HCT116 (cell line): ENCODE measurements around the gene SLC16A3. TPM values are rescaled to one million over a fixed set of nuclear protein-coding genes. Genes with fewer than 3 reads are reported as not detected.

Experiments used
- ATAC-seq: fragments of 200-7000 bp; cut with Tn5 transposase; 2 replicates; pipeline ENCODE4 v1.9.1; 2020; ENCODE audit warnings: mild to moderate bottlenecking, moderate library complexity
- BruUV-seq: library from RNA; stranded (reverse); fragments of 400-500 nt; replicated peaks from 2 replicates; lab custom pipeline; 2021; lab: Mats Ljungman, UMichigan
- CTCF ChIA-PET: fragments of 300-600 bp; sonication (Branson Sonifier 250); formaldehyde crosslinking; loops from one replicate; lab custom pipeline; 2021; ENCODE audit warnings: antibody characterized with exemption; lab: Charles Lee
- POLR2A ChIA-PET: fragments of 300-600, 350-600 bp; sonication (Branson Sonifier 250); formaldehyde crosslinking; loops from one replicate; lab custom pipeline; 2021; ENCODE audit warnings: antibody characterized with exemption; lab: Charles Lee
- RAD21 ChIA-PET, 2 experiments: fragments of 300-600 bp; sonication (Branson Sonifier 250); formaldehyde crosslinking; loops; one replicate each; lab custom pipeline; 2023; ENCODE audit warnings: low total read pairs in 2 of 2; ENCODE audit not compliant: uncharacterized antibody in 2 of 2, unreplicated experiment in 2 of 2, low non-redundant PET in 1 of 2; lab: Charles Lee
- DNase-seq: peaks from one replicate; pipeline ENCODE4 v3.0.0-alpha.2; 2010; ENCODE audit warnings: low read depth, low spot score
- H2AFZ ChIP-seq: fragments of 200-600 bp; shearing (Covaris generic), sonication (generic); 2 replicates; pipeline ENCODE4 v1.6.1; 2017; ENCODE audit warnings: low read depth, mixed run types, mixed read lengths, antibody characterized with exemption, low read length; ENCODE audit not compliant: poor library complexity, severe bottlenecking
- H3K27ac ChIP-seq: 2 replicates; pipeline ENCODE4 v1.5.1; 2012; ENCODE audit warnings: low read depth, low read length
- H3K27me3 ChIP-seq: fragments of 200-600 bp; sonication (generic); 2 replicates; pipeline ENCODE4 v1.6.1; 2016; ENCODE audit warnings: mixed run types, low read length, mixed read lengths; ENCODE audit not compliant: insufficient read depth
- H3K36me3 ChIP-seq, 2 experiments: fragments of 200-500 bp in 1 of 2; fragments of 200-600 bp in 1 of 2; sonication (Bioruptor generic) in 1 of 2; sonication (generic) in 1 of 2; 2 replicates each; pipeline versions ENCODE4 v1.5.1 to v1.6.1; 2014 to 2016; ENCODE audit warnings: low read length in 2 of 2, inconsistent platforms in 1 of 2, mixed read lengths in 1 of 2, mixed run types in 1 of 2; ENCODE audit not compliant: insufficient read depth in 2 of 2, control insufficient read depth in 1 of 2
- H3K4me1 ChIP-seq, 2 experiments: fragments of 200-600 bp in 1 of 2; sonication (generic) in 1 of 2; 2 replicates each; pipeline versions ENCODE4 v1.5.1 to v1.6.1; 2012 to 2017; ENCODE audit warnings: low read length in 2 of 2, inconsistent platforms in 1 of 2, mild to moderate bottlenecking in 1 of 2, mixed read lengths in 1 of 2, mixed run types in 1 of 2, moderate library complexity in 1 of 2; ENCODE audit not compliant: insufficient read depth in 2 of 2, control insufficient read depth in 1 of 2
- H3K4me2 ChIP-seq: fragments of 200-600 bp; sonication (generic); 2 replicates; pipeline ENCODE4 v1.6.1; 2017; ENCODE audit warnings: mixed run types, low read length, mixed read lengths
- H3K4me3 ChIP-seq, 2 experiments: fragments of 200-600 bp in 1 of 2; sonication (generic) in 1 of 2; replicated peaks in 1 of 2; 2 replicates each; pipeline ENCODE4 v1.5.1; 2011 to 2016; ENCODE audit warnings: low read length in 2 of 2, control low read depth in 1 of 2, low read depth in 1 of 2, mild to moderate bottlenecking in 1 of 2, mixed read lengths in 1 of 2, mixed run types in 1 of 2
- H3K79me2 ChIP-seq: fragments of 200-600 bp; sonication (generic); 2 replicates; pipeline ENCODE4 v1.6.1; 2017; ENCODE audit warnings: mild to moderate bottlenecking, mixed run types, low read length, moderate library complexity, mixed read lengths; ENCODE audit not compliant: insufficient read depth
- H3K9ac ChIP-seq: fragments of 200-600 bp; sonication (generic); 2 replicates; pipeline ENCODE4 v1.6.1; 2016; ENCODE audit warnings: low read length, mixed read lengths
- H3K9me2 ChIP-seq: fragments of 200-600 bp; sonication (generic), shearing (Covaris generic); 2 replicates; pipeline ENCODE4 v1.6.1; 2017; ENCODE audit warnings: mixed run types, mild to moderate bottlenecking, moderate library complexity; ENCODE audit not compliant: insufficient read depth
- H3K9me3 ChIP-seq, 2 experiments: fragments of 200-500 bp in 1 of 2; fragments of 200-600 bp in 1 of 2; sonication (Bioruptor generic) in 1 of 2; sonication (generic) in 1 of 2; 2 replicates each; pipeline ENCODE4 v1.6.1; 2014 to 2017; ENCODE audit warnings: low read length in 2 of 2, mixed read lengths in 2 of 2, inconsistent platforms in 1 of 2, low read depth in 1 of 2, mild to moderate bottlenecking in 1 of 2, mixed run types in 1 of 2, moderate library complexity in 1 of 2; ENCODE audit not compliant: control insufficient read depth in 1 of 2, insufficient read depth in 1 of 2
- H4K20me1 ChIP-seq: fragments of 200-600 bp; sonication (generic), shearing (Covaris generic); 2 replicates; pipeline ENCODE4 v1.6.1; 2017; ENCODE audit warnings: mixed run types, mild to moderate bottlenecking, moderate library complexity; ENCODE audit not compliant: insufficient read depth
- CBX3 ChIP-seq: IDR thresholded peaks from 2 replicates; pipeline ENCODE4 v1.6.1; 2012; ENCODE audit warnings: low read depth
- CTCF ChIP-seq, 3 experiments: fragments of 200-600 bp in 1 of 3; sonication (generic) in 1 of 3; IDR thresholded peaks in 2 of 3; conservative IDR thresholded peaks in 1 of 3; 2 replicates each; pipeline ENCODE4 v1.5.1; 2012 to 2017; ENCODE audit warnings: low read depth in 2 of 3, low read length in 2 of 3, antibody characterized with exemption in 1 of 3, borderline replicate concordance in 1 of 3, control low read depth in 1 of 3, mild to moderate bottlenecking in 1 of 3, mixed read lengths in 1 of 3, mixed run types in 1 of 3, moderate library complexity in 1 of 3; ENCODE audit not compliant: insufficient read depth in 1 of 3
- POLR2AphosphoS5 ChIP-seq: IDR thresholded peaks from 2 replicates; pipeline ENCODE4 v1.6.1; 2011; ENCODE audit warnings: mild to moderate bottlenecking, low read depth, low read length, moderate library complexity
- SIN3A ChIP-seq: IDR thresholded peaks from 2 replicates; pipeline ENCODE4 v1.6.1; 2012; ENCODE audit warnings: low read depth
- SP1 ChIP-seq: IDR thresholded peaks from 2 replicates; pipeline ENCODE4 v1.6.1; 2012; ENCODE audit warnings: low read depth
- YY1 ChIP-seq: IDR thresholded peaks from 2 replicates; pipeline ENCODE4 v1.6.1; 2011; ENCODE audit warnings: low read length, low read depth, moderate library complexity, mild to moderate bottlenecking; ENCODE audit not compliant: insufficient replicate concordance; ENCODE audit errors: extremely low read depth
- ZNF274 ChIP-seq: fragments of 200-500 bp; sonication (Bioruptor generic); IDR thresholded peaks from 2 replicates; pipeline ENCODE4 v1.6.1; 2014; ENCODE audit warnings: mild to moderate bottlenecking, low read depth, low read length, inconsistent platforms
- intact Hi-C: fragments of 100-400 bp; cut with micrococcal nuclease; formaldehyde crosslinking; loops from 2 replicates; pipeline ENCODE4 v1.10.0; 2022
- microRNA-seq: library from miRNA; unstranded; fragments of <30 nt; microRNA quantifications from one replicate; pipeline ENCODE4, GENCODE V29; 2016; ENCODE audit warnings: borderline number of aligned reads
- total RNA-seq: library from RNA; stranded (reverse); gene quantifications from one replicate; pipeline ENCODE4 v1.2.1, GENCODE V29; 2021; ENCODE audit not compliant: unreplicated experiment
- TF ChIP-seq, protein P1 (sequence below): IDR thresholded peaks from 2 replicates; pipeline ENCODE4 v1.6.1; 2012

Gene SLC16A3
- total RNA-seq, 1 experiment from 2014 or later: 445 TPM

DNA sequence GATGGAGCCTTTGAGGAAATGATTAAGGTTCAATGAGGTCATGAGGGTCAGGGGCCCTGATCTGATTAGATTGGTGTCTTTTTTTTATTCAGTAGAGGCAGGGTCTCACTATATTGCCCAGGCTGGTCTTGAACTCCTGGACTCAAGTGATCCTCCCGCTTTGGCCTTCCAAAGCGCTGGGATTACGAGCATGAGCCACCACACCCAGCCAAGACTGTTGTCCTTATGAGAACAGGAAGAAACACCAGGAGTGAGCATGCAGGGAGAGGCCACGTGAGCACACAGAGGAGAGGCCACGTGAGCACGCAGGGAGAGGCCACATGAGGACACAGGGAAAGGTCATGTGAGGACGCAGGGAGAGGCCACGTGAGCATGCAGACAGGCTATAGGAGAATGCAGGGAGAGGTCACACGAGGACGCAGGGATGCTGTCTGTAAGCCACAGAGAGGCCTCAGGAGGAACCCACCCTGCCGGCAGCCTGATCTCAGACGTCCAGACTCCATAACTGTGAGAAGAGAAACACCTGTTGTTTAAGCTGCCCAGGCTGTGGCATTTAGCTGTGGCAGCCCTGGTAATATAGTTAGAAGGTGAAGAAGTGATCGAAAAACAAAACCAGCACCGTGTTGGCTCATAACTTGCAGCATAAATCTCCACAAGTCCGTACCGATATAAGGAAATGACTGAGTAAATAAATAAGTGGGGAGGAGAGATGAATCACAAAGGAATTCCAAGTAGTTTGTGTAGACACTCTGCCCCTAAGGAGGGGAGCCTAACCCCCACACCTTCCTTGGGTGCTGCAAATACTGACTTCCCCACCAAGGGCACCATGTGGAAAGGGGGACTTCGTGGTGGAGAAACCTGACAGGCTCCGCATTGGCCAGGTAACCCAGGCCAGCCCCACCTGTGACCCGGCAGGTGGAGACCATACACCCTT, 59.3 kb downstream of the SLC16A3 start:
- ATAC-seq (peak; percentile 48), DNase-seq (peak; percentile 91)
- Histone ChIP-seq H3K27ac (peak overlapping the region; percentile 80), H4K20me1 (no peaks in the 10 kb centered on the region), H3K27me3 (no peaks in the 10 kb centered on the region), H3K36me3 (no peaks in the 10 kb centered on the region), H3K9ac (peak overlapping the region; percentile 56), H3K9me3 (no peaks in the 10 kb centered on the region), H3K4me3 (peak overlapping the region; percentile 1 to 29; a peak in 2 of 4 replicates), H3K79me2 (peaks cover 3% of the 10 kb centered on the region; the same call in 1 of the 2 replicates), H3K4me2 (peak overlapping the region; percentile 66), H2AFZ (no peak overlapping the region), H3K9me2 (no peaks in the 10 kb centered on the region), H3K4me1 (peaks cover 35 to 53% of the 10 kb centered on the region in 2 experiments)
- BruUV-seq: no TSS peak
- ChIA-PET POLR2A (interaction anchor here (1.2 kb wide), 1 partner anchor 13 kb away, joined by 3 read pairs; no protein-coding TSS in a partner anchor), CTCF (no interaction called here), RAD21 (no interaction called here)
- intact Hi-C loops: no loop called here
- TF ChIP-seq SIN3A (no peak; the same call in 1 of the 2 replicates), CBX3 (peak; percentile 97), CTCF (IDR thresholded peaks at IDR 0.05 in 2 of 3, conservative IDR thresholded peaks at IDR 0.05 in 1 of 3; ENCODE audit: borderline replicate concordance in 1 of 3, insufficient read depth in 1 of 3, low read depth in 2 of 3, low read length in 2 of 3) (no peak), POLR2AphosphoS5 (peak; percentile 49; the same call in 1 of the 2 replicates), SP1 (peak; percentile 90), ZNF274 (no peak), YY1 (peak; percentile 64)
- TF ChIP-seq, protein P1, sequence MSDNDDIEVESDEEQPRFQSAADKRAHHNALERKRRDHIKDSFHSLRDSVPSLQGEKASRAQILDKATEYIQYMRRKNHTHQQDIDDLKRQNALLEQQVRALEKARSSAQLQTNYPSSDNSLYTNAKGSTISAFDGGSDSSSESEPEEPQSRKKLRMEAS: peak; percentile 99

Small RNA genes within 50 kb of the gene (microRNA-seq; reads per million reads assigned to microRNA genes)
- gene MIR6787: 3.2 reads per million

Other genes starting within 250 kb of the SLC16A3 start
- 184 TPM for gene CENPX, start 206.2 kb upstream of the SLC16A3 start, total RNA-seq
- 40.1 TPM for gene LRRC45, start 205.7 kb upstream of the SLC16A3 start, total RNA-seq
- gene RAC3, start 197.4 kb upstream of the SLC16A3 start, total RNA-seq: 120 TPM
- gene DCXR, start 191.3 kb upstream of the SLC16A3 start, total RNA-seq: 306 TPM
- gene RFNG, start 177.2 kb upstream of the SLC16A3 start, total RNA-seq: 52.0 TPM
- gene GPS1, start 177.1 kb upstream of the SLC16A3 start, total RNA-seq: 205 TPM
- 176 TPM for gene DUS1L, start 163.2 kb upstream of the SLC16A3 start, total RNA-seq
- gene FASN, start 130.8 kb upstream of the SLC16A3 start, total RNA-seq: 754 TPM
- 143 TPM for gene CCDC57, start 16.2 kb upstream of the SLC16A3 start, total RNA-seq
- gene CSNK1D, start 44.7 kb downstream of the SLC16A3 start, total RNA-seq: 176 TPM
- 0.61 TPM for gene CD7, start 88.6 kb downstream of the SLC16A3 start, total RNA-seq
- 6.8 TPM for gene SECTM1, start 104.7 kb downstream of the SLC16A3 start, total RNA-seq
- 2.1 TPM for gene TEX19, start 130.2 kb downstream of the SLC16A3 start, total RNA-seq
- gene UTS2R, start 142.7 kb downstream of the SLC16A3 start, total RNA-seq: not detected
- gene HEXD, start 189.3 kb downstream of the SLC16A3 start, total RNA-seq: 45.2 TPM
- 53.6 TPM for gene OGFOD3, start 189.5 kb downstream of the SLC16A3 start, total RNA-seq
- gene CYBC1, start 221.7 kb downstream of the SLC16A3 start, total RNA-seq: 95.4 TPM
- 91.8 TPM for gene NARF, start 229.7 kb downstream of the SLC16A3 start, total RNA-seq